B cell (primary cell): ENCODE data around the gene PSD.

Experiments
- CTCF ChIP-seq: fragments of 200-600 bp; IDR thresholded peaks from one replicate; pipeline ENCODE4 v1.8.0; 2022; ENCODE audit warnings: antibody characterized with exemption, mild to moderate bottlenecking
- EZH2 ChIP-seq: IDR thresholded peaks from 2 replicates; pipeline ENCODE4 v1.6.1; 2012; ENCODE audit warnings: borderline replicate concordance, low read depth, mild to moderate bottlenecking, moderate library complexity, low read length; ENCODE audit not compliant: insufficient read depth, poor library complexity, severe bottlenecking

GRCh38 chr10:102452672-102453340 is 34.2 kb upstream of the PSD start:
- TF ChIP-seq CTCF = no peak
- no peak for TF ChIP-seq EZH2
